Stimulated activated CD4-positive, alpha-beta T cell treated with anti-CD3 and anti-CD28 coated beads, Interleukin-15, amount 100 ng/mL, for 24 hours (primary cell): Measurements from ENCODE around the gene IKBKG.
"Not testable (repeated sequence)": the region's sequence is repeated elsewhere in the genome, so short reads cannot be mapped to it uniquely, and the experiment has no call there.

Experiments used
- DNase-seq: peaks from one replicate; pipeline ENCODE4 v3.0.0-alpha.2; 2020

The IKBKG gene

GRCh38 chrX:154526901-154527675 lies 20.3 kb upstream of the IKBKG start:
- DNase-seq = peak; percentile 77

GRCh38 chrX:154529206-154529612 lies 18.2 kb upstream of the IKBKG start:
- no peak for DNase-seq

- DNase-seq = no peak
These were observed 17.1 kb upstream of the IKBKG start for GRCh38 chrX:154530286-154530685.

- DNase-seq = no peak
These were observed 15.8 kb upstream of the IKBKG start for GRCh38 chrX:154531626-154532025.

GRCh38 chrX:154532690-154533089 lies 14.7 kb upstream of the IKBKG start:
- no peak for DNase-seq

GRCh38 chrX:154534526-154535322 lies 12.7 kb upstream of the IKBKG start:
- DNase-seq = peak; percentile 89

- no peak for DNase-seq
These were observed 11.5 kb upstream of the IKBKG start for GRCh38 chrX:154535892-154536291.

GRCh38 chrX:154539077-154539476 lies 8.3 kb upstream of the IKBKG start:
- no peak for DNase-seq

GRCh38 chrX:154540365-154540764 lies 7.1 kb upstream of the IKBKG start:
- DNase-seq = not testable (repeated sequence)

- DNase-seq = no peak
These were observed 6.4 kb upstream of the IKBKG start for GRCh38 chrX:154540897-154541535.

GRCh38 chrX:154541589-154541895 lies 5.9 kb upstream of the IKBKG start:
- DNase-seq = no peak

- DNase-seq = peak; percentile 65
These were observed 5.3 kb upstream of the IKBKG start for GRCh38 chrX:154541896-154542722.

- DNase-seq = peak; percentile 34
These were observed 4.5 kb upstream of the IKBKG start for GRCh38 chrX:154542723-154543424.

GRCh38 chrX:154545673-154546274 lies 1.6 kb upstream of the IKBKG start:
- no peak for DNase-seq

GRCh38 chrX:154546354-154547244 lies 821 bp upstream of the IKBKG start, which contains the start of gene G6PD:
G6PD (minus strand) TSS chrX:154546846; CDS start chrX:154546155, 691 bp downstream.
- DNase-seq = peak; percentile 82

- DNase-seq = no peak
These were observed 552 bp downstream of the IKBKG start for GRCh38 chrX:154548028-154548316.

- DNase-seq = no peak
These were observed 2.3 kb downstream of the IKBKG start for GRCh38 chrX:154549766-154550165.

- DNase-seq = not testable (repeated sequence)
These were observed 4.8 kb downstream of the IKBKG start for GRCh38 chrX:154552112-154552806.

GRCh38 chrX:154558060-154558690 lies 10.8 kb downstream of the IKBKG start:
- DNase-seq = not testable (repeated sequence)

GRCh38 chrX:154558896-154559295 lies 11.5 kb downstream of the IKBKG start:
- not testable (repeated sequence) for DNase-seq
